OCI-LY7 (cell line): ENCODE data around the gene EPB41L2.

Experiments
- EZH2phosphoT487 ChIP-seq: fragments of 200-600 bp; sonication (generic); IDR thresholded peaks from 2 replicates; pipeline ENCODE4 v1.6.1; 2018; ENCODE audit warnings: low read depth, borderline replicate concordance, mild to moderate bottlenecking, mixed run types, antibody characterized with exemption, low read length, moderate library complexity, mixed read lengths
- TF ChIP-seq, protein P1 (sequence below): fragments of 200-600 bp; sonication (generic); conservative IDR thresholded peaks from 2 replicates; pipeline ENCODE4 v1.5.1; 2014; ENCODE audit warnings: mild to moderate bottlenecking, antibody characterized with exemption, low read length, moderate library complexity, mixed read lengths

DNA sequence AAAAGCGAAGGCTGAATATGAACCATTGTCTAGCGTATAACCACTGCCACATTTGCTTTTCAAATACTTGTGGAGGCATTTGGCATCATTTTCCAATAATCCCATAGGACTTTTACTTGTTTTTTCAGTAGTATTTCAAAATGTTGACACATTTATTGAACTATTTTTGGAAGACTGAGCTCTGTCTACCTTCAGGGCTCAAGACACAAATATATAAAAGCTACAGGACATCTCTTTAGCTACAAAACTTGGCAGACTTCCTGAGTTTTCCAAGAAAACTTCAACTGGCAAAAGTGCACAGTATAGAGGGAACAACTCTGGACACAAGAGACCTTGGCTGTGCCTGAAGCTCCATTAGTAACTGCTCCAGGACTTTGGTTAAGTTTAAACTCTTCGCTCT lies 13.4 kb downstream of the EPB41L2 start:
- TF ChIP-seq, protein P1, sequence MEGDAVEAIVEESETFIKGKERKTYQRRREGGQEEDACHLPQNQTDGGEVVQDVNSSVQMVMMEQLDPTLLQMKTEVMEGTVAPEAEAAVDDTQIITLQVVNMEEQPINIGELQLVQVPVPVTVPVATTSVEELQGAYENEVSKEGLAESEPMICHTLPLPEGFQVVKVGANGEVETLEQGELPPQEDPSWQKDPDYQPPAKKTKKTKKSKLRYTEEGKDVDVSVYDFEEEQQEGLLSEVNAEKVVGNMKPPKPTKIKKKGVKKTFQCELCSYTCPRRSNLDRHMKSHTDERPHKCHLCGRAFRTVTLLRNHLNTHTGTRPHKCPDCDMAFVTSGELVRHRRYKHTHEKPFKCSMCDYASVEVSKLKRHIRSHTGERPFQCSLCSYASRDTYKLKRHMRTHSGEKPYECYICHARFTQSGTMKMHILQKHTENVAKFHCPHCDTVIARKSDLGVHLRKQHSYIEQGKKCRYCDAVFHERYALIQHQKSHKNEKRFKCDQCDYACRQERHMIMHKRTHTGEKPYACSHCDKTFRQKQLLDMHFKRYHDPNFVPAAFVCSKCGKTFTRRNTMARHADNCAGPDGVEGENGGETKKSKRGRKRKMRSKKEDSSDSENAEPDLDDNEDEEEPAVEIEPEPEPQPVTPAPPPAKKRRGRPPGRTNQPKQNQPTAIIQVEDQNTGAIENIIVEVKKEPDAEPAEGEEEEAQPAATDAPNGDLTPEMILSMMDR = no peak
- no peak for TF ChIP-seq EZH2phosphoT487
